Naive B cell (primary cell): ENCODE measurements around the gene LGALS14. TPM values are rescaled to one million over a fixed set of nuclear protein-coding genes. Genes with fewer than 3 reads are reported as not detected.
A peak's percentile ranks its signal among the peaks of the same experiment; 100 is the strongest.
"Not testable (repeated sequence)": the region's sequence is repeated elsewhere in the genome, so short reads cannot be mapped to it uniquely, and the experiment has no call there.

ENCODE experiments used
- ATAC-seq, 2 donors: fragments of 150-1000 bp; cut with Tn5 transposase; 2 replicates each; pipeline ENCODE4 v1.10.0; 2021; ENCODE audit warnings: low read depth in 2 of 2, mild to moderate bottlenecking in 2 of 2, moderate library complexity in 2 of 2
- DNase-seq: peaks from one replicate; pipeline ENCODE4 v3.0.0; 2022
- H3K27ac Mint-ChIP-seq, 6 donors: one replicate each; pipeline ENCODE4 v1.8.0; 2020 to 2022; ENCODE audit warnings: mild to moderate bottlenecking in 6 of 6, mixed read lengths in 6 of 6, moderate library complexity in 5 of 6, inconsistent platforms in 2 of 6
- H3K27me3 Mint-ChIP-seq, 3 donors: one replicate each; pipeline ENCODE4 v1.8.0; 2021 to 2022; ENCODE audit warnings: mixed read lengths in 3 of 3, mild to moderate bottlenecking in 1 of 3
- H3K36me3 Mint-ChIP-seq, 2 donors: one replicate each; pipeline ENCODE4 v1.8.0; 2020 to 2022; ENCODE audit warnings: mixed read lengths in 2 of 2, inconsistent platforms in 1 of 2, mild to moderate bottlenecking in 1 of 2
- H3K4me1 Mint-ChIP-seq, 3 donors: one replicate each; pipeline ENCODE4 v1.8.0; 2020 to 2022; ENCODE audit warnings: mixed read lengths in 3 of 3, inconsistent platforms in 1 of 3, mild to moderate bottlenecking in 1 of 3, moderate library complexity in 1 of 3
- H3K4me3 Mint-ChIP-seq, 8 donors: one replicate each; pipeline ENCODE4 v1.8.0; 2020 to 2022; ENCODE audit warnings: mild to moderate bottlenecking in 8 of 8, mixed read lengths in 8 of 8, moderate library complexity in 8 of 8, inconsistent platforms in 2 of 8
- H3K9me3 Mint-ChIP-seq, 7 donors: one replicate each; pipeline ENCODE4 v1.8.0; 2020 to 2022; ENCODE audit warnings: mixed read lengths in 7 of 7, mild to moderate bottlenecking in 5 of 7, inconsistent platforms in 2 of 7, moderate library complexity in 1 of 7
- polyA plus RNA-seq, 6 donors: library from polyadenylated mRNA; unstranded; fragments of 300-500 nt; fragmentation: Illumina TruSeq; gene quantifications; one replicate each; pipeline ENCODE4 v1.2.3, GENCODE V29; 2021; ENCODE audit warnings: low read depth in 6 of 6

LGALS14 gene
- polyA plus RNA-seq, 6 donors from 2014 or later: not detected

DNA sequence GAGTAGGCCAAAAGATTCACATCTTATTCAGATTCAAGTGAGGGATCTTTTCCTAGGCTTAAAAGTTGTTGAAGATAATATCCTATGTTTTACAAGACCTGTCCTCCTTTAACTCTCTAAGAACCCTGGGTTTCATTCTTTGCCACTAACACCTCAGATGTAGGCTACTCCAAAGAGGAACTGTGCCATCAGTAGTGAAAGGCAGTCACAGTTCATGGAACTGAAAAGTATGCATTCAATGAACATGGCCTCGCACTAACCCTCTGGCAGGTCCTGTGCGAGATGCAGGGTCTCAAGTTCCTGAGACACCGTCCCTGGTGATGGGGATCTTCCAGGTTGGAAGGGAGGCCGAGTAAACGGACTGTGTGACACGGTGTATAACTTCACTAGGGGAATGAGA, 4.3 kb downstream of the LGALS14 start:
- H3K36me3 Mint-ChIP-seq: no peaks in the 10 kb centered on the region
- peaks cover 0 to 15% (median 5%) of the 10 kb centered on the region in 7 donors for H3K9me3 Mint-ChIP-seq
- no peak overlapping the region for H3K4me3 Mint-ChIP-seq
- no peaks in the 10 kb centered on the region for H3K4me1 Mint-ChIP-seq
- DNase-seq: no peak
- no peak for ATAC-seq
- no peak overlapping the region for H3K27ac Mint-ChIP-seq
- peaks cover 19 to 31% (median 29%) of the 10 kb centered on the region in 3 donors for H3K27me3 Mint-ChIP-seq

DNA sequence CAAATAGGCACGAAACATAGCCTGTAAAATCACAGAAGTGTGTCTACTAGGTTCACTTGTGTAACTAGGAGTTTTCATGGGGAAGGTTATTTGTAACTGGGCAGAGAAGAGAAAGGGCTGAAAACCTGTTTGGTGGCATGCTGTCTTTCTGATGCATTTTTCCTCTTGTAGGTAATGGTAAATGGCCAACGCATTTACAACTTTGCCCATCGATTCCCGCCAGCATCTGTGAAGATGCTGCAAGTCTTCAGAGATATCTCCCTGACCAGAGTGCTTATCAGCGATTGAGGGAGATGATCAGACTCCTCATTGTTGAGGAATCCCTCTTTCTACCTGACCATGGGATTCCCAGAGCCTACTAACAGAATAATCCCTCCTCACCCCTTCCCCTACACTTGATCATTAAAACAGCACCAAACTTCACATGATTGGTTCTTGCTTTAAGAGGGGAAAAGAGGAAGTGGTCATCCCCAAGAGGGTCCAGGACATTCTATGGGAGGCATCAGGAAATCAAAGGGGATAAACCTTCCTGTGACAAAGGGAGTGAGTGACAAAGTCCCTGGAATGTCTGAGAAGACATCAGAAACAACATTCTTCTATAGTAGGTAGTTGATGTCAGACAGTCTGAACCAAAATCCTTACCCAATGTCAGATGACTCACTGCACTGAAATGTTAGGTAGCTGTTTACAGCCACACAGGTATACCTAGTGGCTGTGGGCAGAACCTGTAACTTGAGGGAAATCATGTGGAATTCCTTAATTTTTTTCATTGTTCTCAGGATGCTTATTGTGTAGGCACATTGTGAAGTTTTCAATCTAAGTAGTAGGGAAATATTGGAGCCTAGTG, 5.0 kb downstream of the LGALS14 start:
- DNase-seq (no peak), ATAC-seq (no peak)
- peaks cover 0 to 21% (median 7%) of the 10 kb centered on the region in 7 donors for H3K9me3 Mint-ChIP-seq
- peaks cover 19 to 34% (median 33%) of the 10 kb centered on the region in 3 donors for H3K27me3 Mint-ChIP-seq
- H3K4me3 Mint-ChIP-seq: no peak overlapping the region
- H3K4me1 Mint-ChIP-seq: no peaks in the 10 kb centered on the region
- H3K27ac Mint-ChIP-seq: peak overlapping the region in 1 of 6 donors; percentile 24
- no peaks in the 10 kb centered on the region for H3K36me3 Mint-ChIP-seq

DNA sequence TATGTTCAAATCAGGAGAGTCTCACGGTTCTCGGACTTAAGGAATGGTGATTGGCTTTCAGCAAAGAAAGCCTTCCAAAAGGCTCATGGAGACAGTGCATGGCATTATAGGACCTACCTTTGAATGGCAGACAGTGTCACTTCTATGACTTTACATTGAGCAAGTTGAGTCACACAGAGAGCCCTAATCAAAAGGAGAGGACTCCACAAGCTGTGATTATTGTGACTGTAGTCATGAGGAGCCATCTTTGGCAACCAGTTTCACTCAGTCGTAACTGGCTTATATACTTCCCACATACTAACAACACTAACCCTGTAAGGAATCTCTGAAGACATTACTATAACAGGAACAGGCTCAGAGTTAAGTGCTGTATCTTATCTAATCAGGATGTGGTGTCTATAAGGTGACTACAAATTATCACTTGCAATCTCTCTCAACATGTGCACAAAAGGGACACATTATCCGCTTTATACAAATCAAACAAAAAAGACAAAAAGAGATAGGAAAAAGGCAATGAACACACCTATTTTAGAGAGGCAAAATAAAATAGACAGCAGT, 6.1 kb downstream of the LGALS14 start:
- Mint-ChIP-seq H3K4me1 (no peaks in the 10 kb centered on the region), H3K36me3 (no peaks in the 10 kb centered on the region), H3K9me3 (peaks cover 0 to 21% (median 12%) of the 10 kb centered on the region in 7 donors), H3K27me3 (peaks cover 14 to 31% (median 28%) of the 10 kb centered on the region in 3 donors), H3K27ac (no peak overlapping the region), H3K4me3 (no peak overlapping the region)
- DNase-seq (no peak), ATAC-seq (no peak)

DNA sequence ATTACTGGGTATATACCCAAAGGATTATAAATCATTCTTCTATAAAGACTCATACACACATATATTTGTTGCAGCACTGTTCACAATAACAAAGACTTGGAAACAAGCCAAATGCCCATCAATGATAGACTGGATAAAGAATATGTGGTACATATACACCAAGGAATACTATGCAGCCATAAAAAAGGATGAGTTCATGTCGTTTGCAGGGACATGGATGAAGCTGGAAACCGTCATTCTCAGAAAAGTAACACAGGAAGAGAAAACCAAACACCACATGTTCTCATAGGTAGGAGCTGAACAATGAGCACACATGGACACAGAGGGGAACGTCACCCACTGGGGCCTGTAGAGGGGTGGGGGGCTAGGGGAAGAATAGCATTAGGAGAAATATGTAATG, 15.9 kb downstream of the LGALS14 start:
- not testable (repeated sequence) for H3K27ac Mint-ChIP-seq, DNase-seq, H3K9me3 Mint-ChIP-seq, H3K36me3 Mint-ChIP-seq, H3K4me1 Mint-ChIP-seq, H3K4me3 Mint-ChIP-seq, ATAC-seq
- H3K27me3 Mint-ChIP-seq: peaks cover 54 to 70% (median 55%) of the 10 kb centered on the region in 3 donors

DNA sequence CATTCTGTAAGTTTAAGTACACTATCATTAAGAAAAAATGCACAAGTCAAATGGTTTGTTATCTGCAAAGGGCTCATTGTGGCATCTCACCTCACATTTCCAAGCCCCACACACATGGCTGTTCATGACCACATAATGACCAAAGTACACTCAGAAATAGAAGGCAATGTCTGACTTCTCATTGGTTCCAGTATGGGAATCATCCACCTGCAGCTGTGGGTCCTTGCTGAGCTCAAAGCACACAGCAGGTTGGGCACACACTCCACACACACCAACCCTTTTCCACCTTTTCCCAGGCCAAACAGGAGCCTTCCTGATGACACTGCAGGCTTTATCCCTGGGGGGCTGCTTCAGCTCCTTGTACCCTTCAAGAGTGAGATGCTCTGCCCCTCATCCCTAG, 21.7 kb downstream of the LGALS14 start:
- DNase-seq (no peak), ATAC-seq (no peak)
- Mint-ChIP-seq H3K4me3 (no peak overlapping the region), H3K27ac (no peak overlapping the region), H3K9me3 (no peaks in the 10 kb centered on the region), H3K4me1 (no peaks in the 10 kb centered on the region), H3K36me3 (no peaks in the 10 kb centered on the region), H3K27me3 (peaks cover 50 to 60% (median 58%) of the 10 kb centered on the region in 3 donors)

DNA sequence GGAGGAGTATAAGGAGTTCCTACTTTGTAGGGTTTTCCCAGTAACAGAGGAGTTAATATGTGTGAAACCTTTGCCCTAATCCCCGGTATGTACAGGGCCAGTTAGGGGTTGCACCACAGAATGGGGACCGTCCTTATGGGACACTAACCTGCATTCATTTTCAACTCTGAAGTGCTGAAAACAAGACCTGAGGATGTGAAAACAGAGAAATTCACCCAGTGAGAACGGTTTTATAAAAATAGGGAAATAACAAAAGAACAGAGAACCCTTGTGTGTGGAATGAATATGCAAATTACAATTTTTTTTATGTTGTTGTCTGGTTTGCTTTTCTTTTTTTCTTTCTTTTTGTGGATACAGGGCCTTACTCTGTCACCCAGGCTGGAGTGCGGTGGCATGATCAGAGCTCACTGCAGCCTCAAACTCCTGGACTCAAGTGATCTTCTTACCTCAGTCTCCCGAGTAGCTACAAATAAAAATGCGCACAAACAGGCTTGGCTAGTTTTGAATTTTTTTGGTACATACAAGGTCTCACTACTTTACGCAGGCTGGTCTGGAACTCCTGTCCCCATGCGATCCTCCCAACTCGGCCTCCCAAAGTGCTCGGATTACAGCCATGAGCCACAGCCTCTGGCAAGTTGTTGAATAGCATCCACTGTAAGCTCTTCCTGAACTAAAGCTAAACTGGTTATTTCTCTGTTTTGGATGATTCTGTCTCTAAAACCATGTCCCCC, 23.0 kb downstream of the LGALS14 start:
- H3K27me3 Mint-ChIP-seq: peaks cover 40 to 58% (median 55%) of the 10 kb centered on the region in 3 donors
- H3K4me3 Mint-ChIP-seq: no peak overlapping the region
- peak overlapping the region in 1 of 6 donors; percentile 19 for H3K27ac Mint-ChIP-seq

GRCh38 chr19:39728040-39728439, 23.8 kb downstream of the LGALS14 start:
- Mint-ChIP-seq H3K9me3 (no peaks in the 10 kb centered on the region), H3K4me3 (no peak overlapping the region), H3K27ac (no peak overlapping the region), H3K4me1 (no peaks in the 10 kb centered on the region), H3K27me3 (peaks cover 33 to 51% (median 48%) of the 10 kb centered on the region in 3 donors), H3K36me3 (no peaks in the 10 kb centered on the region)
- ATAC-seq (no peak), DNase-seq (no peak)

More for the DNA sequence above, 23.0 kb downstream of the LGALS14 start:
- Mint-ChIP-seq H3K36me3 (no peaks in the 10 kb centered on the region), H3K9me3 (no peaks in the 10 kb centered on the region), H3K4me1 (no peaks in the 10 kb centered on the region)
- DNase-seq (no peak), ATAC-seq (no peak)

DNA sequence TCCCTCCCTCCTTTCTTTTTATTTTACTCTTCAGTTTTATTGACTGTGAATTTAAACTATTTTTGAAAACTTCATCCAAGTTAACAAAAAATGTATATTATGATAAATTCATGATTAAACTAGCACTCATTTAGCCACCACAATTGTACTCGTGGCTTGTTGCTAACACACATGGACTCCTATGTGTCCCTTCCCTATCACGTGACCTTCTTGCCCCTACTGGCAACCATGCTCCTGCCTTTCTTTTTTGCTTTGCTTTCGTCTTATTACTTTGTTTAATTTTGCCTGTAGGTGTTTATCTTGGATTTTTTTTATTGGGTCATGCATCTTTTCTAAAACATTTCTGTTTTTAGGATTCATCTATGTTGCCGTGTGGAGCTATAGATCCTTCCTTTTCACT, 25.3 kb downstream of the LGALS14 start:
- Mint-ChIP-seq H3K4me1 (no peaks in the 10 kb centered on the region), H3K36me3 (no peaks in the 10 kb centered on the region), H3K27ac (no peak overlapping the region), H3K27me3 (peaks cover 45% of the 10 kb centered on the region in 3 donors), H3K9me3 (peaks cover 0 to 4% (median 0%) of the 10 kb centered on the region in 7 donors), H3K4me3 (no peak overlapping the region)
- ATAC-seq (no peak), DNase-seq (no peak)

DNA sequence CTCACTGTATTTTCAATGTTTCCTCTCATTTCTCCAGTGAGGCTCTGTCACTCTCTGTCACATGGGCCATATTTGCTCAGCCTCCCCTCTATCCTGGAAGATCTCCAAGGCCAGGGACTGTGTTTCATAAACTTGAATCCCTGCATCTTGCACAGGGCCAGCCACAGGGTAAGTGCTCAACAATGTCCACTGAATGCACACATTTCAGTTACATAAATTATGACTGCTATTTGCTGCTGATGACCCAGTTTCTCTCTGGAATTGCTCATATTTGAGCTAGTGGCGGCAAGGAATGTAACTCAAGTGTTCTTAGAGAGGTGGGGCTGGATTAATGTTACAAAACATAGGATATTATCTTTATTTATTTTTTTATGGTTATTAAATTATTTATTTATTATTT, 27.4 kb downstream of the LGALS14 start:
- DNase-seq: no peak
- Mint-ChIP-seq H3K4me1 (no peaks in the 10 kb centered on the region), H3K9me3 (peaks cover 0 to 4% (median 0%) of the 10 kb centered on the region in 7 donors), H3K27me3 (peaks cover 35 to 50% (median 48%) of the 10 kb centered on the region in 3 donors), H3K36me3 (no peaks in the 10 kb centered on the region), H3K27ac (no peak overlapping the region), H3K4me3 (no peak overlapping the region)
- no peak for ATAC-seq

- H3K4me1 Mint-ChIP-seq: no peaks in the 10 kb centered on the region
- no peak for ATAC-seq
- peaks cover 35 to 54% (median 53%) of the 10 kb centered on the region in 3 donors for H3K27me3 Mint-ChIP-seq
- H3K4me3 Mint-ChIP-seq: no peak overlapping the region
- H3K9me3 Mint-ChIP-seq: peaks cover 0 to 4% (median 0%) of the 10 kb centered on the region in 7 donors
- no peak for DNase-seq
- H3K36me3 Mint-ChIP-seq: no peaks in the 10 kb centered on the region
- H3K27ac Mint-ChIP-seq: peak overlapping the region in 1 of 6 donors; percentile 7
Observed at GRCh38 chr19:39733841-39734240, 29.6 kb downstream of the LGALS14 start.

DNA sequence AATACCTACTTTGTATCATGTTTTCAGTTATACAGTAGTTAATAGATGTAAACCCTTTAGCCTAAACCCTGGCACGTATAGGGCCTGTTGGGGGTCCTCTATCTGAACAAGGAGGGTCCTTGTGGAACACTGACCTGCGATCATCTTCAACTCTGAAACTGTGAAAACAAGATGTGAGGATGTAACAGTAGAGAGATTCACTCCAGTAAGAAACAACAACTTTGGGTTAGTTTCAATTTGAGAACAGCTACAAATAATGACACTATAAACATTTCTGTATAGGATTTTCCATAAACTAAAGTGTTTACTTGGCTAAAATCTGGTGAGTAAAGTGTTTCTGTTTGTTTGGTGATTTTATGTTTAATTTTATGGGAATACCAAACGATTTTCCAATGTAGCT, 31.4 kb downstream of the LGALS14 start:
- Mint-ChIP-seq H3K4me3 (no peak overlapping the region), H3K27ac (no peak overlapping the region), H3K27me3 (peaks cover 33 to 49% (median 44%) of the 10 kb centered on the region in 3 donors), H3K9me3 (peaks cover 0 to 4% (median 0%) of the 10 kb centered on the region in 7 donors), H3K4me1 (no peaks in the 10 kb centered on the region), H3K36me3 (no peaks in the 10 kb centered on the region)
- no peak for DNase-seq
- ATAC-seq: no peak

DNA sequence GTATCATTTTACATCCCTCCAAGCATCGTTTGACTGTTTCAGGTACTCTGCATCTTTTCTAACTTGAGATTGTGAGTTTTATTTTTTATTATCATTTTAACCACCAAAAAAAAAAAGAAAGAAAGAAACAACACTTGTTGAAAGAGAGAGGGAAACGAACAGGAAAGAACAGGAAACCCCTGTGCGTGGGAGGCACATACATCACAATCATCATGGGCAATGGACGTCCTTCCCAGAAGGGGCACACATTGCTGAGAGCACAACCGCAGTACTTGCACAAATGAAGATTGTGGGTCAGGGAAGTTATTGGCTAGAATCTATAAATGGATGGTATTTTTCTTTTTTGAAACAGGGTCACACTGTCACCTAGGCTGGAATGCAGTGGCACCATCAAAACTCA, 31.8 kb downstream of the LGALS14 start:
- Mint-ChIP-seq H3K4me1 (no peaks in the 10 kb centered on the region), H3K9me3 (peaks cover 0 to 4% (median 0%) of the 10 kb centered on the region in 7 donors), H3K36me3 (no peaks in the 10 kb centered on the region), H3K4me3 (no peak overlapping the region), H3K27me3 (peaks cover 33 to 50% (median 44%) of the 10 kb centered on the region in 3 donors), H3K27ac (no peak overlapping the region)
- ATAC-seq (no peak), DNase-seq (no peak)

GRCh38 chr19:39737351-39737750, 33.1 kb downstream of the LGALS14 start:
- Mint-ChIP-seq H3K9me3 (peaks cover 0 to 4% (median 0%) of the 10 kb centered on the region in 7 donors), H3K27me3 (peaks cover 37 to 54% (median 44%) of the 10 kb centered on the region in 3 donors), H3K4me3 (peak overlapping the region in 1 of 8 donors; percentile 8), H3K36me3 (no peaks in the 10 kb centered on the region), H3K27ac (no peak overlapping the region), H3K4me1 (no peaks in the 10 kb centered on the region)
- ATAC-seq: no peak
- no peak for DNase-seq
